GM18499 (cell line): ENCODE measurements around the gene IL3.

Experiments used
- ATAC-seq: cut with Tn5 transposase; IDR thresholded peaks from one replicate; pipeline ENCODE4 v1.9.1; 2021; ENCODE audit warnings: moderate number of reproducible peaks; ENCODE audit not compliant: insufficient read depth, unreplicated experiment

Gene IL3

DNA sequence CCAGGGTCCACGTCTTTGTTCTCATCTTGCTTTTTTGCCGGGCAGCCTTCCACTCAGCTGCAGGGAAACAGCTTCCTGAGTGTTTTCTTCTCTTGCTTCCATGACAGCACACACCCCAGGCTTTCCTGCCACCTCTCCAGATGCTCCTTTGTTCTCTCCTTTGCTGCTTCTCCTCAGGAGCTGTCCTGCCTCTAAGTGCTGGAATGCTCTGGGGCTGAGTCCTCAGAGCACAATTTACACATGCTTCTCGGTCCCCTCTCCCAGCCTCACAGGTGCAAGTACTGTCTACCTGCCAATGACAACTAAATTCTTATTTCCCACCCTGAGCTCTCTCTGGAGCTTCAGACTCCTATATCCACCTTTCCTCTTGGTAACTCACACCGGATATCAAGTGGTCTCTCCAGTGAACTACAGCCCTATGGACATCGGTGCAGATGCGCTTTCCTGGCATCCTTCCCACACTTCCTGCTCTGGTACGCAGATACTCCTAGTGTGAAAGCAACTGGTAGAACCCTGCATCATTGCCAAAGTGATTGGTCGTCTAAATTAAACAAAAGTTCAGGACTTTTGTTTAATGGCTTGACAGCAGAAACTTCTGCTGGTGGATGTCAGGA lies 35.6 kb upstream of the IL3 start:
- no peak for ATAC-seq

DNA sequence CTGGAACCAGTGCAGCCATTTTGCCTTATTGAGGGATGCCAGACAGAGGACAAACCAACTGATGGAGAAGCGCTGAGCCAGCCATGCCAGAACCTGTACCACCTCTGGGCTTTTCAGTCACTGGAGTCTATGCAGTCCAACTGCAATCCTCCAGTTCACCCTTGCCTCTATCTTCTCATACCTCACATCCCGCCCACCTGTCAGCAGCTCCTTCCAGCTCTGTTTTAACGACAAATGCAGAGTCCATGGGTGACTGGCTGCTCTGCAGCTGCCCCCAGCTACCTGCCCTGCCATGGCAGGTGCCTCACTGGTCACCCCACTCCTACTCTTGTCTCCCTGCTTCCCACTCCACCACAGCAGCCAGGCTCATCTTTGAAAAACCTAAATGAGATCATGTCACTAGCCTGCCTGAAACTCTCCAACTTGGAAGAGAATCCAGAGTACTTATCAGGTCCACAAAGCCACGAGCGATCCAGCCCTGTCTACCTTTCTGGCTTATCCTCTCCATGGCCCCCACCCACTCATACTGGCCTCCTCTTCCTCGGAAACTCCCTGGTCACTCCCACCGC lies 35.0 kb upstream of the IL3 start:
- no peak for ATAC-seq

DNA sequence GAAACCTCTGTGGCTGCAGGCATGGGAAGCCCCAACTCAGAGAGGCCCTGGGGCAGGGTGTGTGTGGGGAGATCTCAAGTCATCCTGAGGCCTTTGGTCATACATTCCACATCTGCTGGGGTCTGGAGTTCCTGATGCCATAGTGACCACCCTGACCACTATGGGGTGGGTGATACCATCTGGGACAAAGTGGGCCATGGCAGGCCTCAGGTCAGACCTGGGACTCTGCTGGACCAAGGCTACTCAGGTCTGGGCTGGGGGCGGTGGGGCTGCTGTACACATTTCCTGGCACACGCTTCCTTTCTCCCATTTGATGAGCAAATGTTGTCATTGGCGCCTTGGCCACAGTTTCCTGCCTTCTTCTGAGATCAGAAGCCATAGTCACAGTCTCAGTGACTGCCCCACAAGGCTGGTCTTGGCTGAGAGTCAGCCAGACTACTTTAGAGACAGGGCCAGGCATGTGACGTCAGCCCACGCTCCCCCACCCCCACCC lies 33.9 kb upstream of the IL3 start:
- ATAC-seq = no peak

DNA sequence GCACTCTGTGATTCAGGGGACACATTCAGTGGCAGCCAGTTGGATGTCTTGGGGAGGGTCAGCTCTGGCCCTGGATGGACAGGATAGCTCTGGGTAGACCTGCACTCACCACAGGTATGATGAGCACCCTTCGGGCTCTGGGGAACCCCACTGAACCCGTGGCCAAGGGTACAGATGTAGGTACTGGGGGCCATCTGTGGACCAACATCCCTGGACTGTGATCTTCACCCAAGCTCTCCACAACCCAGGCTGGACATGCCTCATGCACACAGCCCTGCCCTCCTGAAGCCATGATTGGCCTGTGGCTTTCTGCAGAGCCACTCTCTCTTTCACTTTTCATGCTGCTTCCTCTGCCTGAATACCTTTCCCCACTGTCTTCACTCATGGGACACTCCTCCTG lies 33.4 kb upstream of the IL3 start:
- no peak for ATAC-seq

DNA sequence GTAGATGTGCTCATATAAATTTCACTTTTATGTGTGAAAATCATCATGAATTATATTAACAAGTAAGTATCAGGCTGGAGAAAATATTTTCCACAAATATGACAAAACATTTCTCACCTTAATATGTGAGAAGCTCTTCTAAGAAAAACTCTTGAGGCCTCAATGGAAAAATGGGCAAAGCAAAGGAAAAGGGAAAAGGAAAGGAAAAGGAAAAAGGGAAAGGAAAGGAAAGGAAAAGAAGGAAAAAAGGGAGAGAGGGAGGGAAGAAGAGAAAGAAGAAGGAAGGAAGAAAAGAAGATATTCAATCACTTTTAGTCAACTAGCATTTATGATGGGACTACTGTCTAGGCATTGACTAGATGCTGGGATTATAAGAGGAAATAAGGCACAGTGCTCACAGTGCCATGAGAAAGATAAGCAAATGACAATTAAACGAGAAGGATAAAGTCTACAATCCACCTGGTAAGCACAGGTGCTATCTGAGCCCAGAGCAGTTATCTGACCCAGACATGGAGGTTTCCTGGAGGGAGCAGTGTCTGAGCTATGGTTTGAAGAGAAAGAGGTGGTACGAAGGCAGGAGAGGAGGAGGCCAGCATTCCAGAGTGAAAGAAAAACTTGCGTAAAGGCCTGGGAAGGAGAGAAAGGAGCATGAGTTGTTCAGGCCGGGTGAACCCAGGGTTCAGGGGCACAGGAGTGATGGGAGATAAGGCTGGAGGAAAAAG lies 30.7 kb upstream of the IL3 start:
- ATAC-seq = no peak

DNA sequence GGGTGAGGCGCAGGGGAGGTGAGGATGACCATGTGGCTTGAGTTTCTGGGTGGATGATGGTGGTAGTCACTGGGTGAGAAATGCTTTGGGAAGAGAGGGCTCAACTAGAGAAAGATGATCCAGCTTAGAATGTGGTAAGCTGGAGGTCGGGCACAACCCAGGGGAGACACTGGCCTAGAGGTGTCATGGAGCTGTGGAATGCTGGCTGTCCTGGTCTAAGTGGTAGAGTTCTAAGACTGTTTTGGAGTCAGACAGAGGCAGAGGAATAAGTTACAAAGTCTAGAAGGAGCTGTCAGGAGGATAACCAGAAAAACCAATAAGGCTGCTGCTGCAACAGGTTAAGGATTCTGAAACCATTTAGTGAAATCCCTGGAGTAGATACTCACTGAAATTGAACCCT lies 29.8 kb upstream of the IL3 start:
- ATAC-seq = no peak

DNA sequence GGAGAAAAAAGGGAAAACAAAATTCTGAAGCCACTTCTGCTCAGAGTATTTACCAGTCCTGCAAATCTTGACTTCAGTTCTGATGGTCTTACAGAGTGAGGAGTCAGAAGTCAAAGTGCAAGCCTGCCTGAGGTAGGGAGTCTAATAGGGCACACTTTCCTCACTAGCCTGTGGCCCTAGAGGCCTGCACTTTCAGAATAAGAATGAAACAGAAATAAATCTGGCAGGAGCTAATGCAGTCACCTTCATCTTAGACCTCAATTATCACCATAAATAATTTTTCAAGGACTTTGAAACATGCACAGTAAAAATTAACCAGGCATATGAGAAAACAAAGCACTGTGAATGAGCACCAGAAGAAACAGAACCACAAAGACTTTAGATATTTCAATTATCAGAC lies 28.3 kb upstream of the IL3 start:
- ATAC-seq = no peak

DNA sequence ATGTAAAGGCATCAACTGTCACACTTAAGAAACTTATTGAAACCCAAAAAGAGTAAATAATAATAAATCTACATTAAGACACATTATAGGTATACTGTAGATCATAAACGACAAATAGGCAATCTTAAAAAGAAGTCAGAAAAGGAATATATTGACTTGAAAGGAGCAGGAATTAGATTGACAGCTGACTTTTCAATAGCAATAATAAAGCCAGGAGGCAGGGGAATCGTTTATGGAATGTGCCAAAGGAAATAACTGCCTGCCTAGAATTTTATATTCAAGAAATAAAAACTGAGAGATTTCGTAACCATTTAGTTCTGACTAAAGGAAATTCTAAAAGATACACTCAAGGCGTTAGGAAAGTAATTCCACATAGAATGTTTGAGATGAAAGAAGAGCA lies 27.3 kb upstream of the IL3 start:
- no peak for ATAC-seq

DNA sequence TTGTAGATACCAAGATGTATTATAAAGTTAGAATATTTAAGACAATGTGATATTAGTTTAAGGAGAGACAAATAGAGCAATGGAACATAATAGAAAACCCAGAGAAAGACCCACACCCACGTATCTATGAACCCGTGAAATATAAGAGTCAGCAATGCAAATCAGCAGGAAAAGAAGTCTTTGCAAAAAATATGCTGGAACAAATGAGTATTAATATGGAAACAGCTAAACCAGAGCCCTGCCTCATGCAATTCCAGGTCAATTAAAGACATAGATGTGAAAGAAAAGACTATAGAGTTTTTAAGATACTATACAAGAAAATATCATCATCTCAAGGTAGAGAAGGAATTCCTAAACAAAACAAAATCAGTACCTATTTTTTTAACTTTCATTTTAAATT lies 23.1 kb upstream of the IL3 start:
- ATAC-seq = no peak

DNA sequence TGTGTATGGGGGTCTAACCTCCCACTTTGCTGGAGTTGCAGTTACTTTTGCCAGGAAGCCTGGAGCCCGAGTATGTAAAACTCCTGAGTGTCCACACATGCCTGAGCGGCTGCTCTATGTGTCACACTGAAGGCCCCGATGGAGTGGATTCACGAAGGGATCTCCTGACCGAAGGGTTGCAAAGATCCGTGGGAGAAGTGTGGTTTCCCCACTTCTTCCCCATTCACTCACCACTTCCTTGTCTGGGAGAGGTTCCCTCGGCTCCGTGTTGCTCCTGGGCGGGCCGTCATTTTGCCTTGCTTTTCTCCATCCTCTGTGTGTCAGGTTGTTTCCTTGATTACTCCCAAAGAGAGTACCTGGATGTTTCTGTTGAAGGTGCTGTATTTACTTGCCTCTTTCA lies 16.2 kb upstream of the IL3 start:
- no peak for ATAC-seq

DNA sequence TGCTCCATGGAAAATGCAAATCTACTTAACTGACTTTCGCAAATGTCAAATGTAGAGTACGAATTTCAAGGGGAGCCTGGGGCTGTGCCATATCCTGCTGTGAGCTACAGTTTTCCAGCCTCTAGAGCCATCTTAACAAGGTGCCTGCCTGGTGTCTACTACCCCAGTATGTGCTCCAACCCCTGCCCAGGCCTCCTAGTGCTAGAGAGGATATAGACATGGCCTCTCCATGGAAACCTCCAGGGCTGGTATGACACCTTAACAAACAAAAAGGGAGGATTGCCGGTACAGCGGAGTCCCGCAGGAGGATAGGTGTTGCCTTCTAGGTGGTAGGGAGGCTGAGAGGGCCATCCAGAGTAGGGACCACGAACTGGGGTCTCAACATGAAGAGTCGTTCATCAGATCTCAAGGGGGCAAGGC lies 13.6 kb upstream of the IL3 start:
- no peak for ATAC-seq

DNA sequence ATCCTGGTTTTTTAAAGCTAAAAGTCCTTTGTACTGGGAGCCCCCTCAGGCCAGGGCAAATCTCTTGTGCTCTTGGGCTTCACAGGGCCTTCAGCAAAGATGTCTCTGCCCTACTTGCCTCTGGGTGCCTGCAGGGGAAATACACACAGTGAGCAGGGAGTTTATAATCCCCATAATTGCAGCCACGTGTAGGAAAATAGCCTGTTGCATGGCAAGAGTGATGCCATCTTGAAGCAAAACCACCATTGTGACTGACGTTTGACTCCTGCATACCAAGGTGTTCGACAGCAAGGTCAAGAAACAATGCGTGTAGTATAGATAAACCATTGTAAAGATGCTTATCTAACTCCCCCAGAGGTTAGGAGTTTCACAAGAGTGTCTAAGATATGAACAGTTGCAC lies 11.4 kb upstream of the IL3 start:
- ATAC-seq = no peak

DNA sequence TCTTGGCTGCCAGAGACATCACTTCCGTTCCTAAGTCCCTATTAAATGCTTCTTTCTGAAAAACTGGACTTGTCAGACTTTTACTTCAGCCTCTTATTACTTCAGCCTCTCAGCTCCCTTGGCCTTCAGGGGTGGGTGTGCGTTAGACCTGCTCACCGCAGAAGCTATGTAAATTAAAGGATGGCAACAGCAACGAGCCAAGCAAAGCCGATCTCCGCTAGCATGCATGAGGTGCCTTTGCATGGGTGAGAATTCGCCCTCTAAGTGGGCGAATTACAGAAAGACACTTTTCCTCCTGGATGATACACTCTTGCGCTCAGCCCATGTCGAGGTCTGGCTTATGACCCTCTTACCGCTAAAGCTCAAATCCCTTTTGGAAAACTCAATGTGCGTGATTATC lies 10.9 kb upstream of the IL3 start:
- ATAC-seq = no peak

DNA sequence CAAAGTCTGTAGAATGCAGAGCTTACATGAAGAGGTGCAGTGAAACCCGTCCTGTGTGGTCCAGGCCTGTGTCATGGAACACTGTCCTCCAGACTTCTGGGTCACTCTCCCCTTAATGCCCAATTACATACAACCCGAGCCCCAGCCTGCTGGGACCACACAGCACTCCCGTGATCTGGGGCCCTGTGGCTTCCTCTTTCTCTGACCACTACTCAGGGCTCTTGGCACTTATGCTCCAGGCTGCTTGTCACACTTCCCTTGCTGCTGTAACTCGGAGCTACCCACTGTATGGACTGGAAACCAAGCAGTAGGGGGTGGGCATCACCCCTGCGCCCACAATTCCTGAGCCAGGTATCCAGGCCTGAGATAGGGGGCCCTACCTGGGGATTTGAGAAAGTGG lies 10.3 kb upstream of the IL3 start:
- ATAC-seq = no peak

DNA sequence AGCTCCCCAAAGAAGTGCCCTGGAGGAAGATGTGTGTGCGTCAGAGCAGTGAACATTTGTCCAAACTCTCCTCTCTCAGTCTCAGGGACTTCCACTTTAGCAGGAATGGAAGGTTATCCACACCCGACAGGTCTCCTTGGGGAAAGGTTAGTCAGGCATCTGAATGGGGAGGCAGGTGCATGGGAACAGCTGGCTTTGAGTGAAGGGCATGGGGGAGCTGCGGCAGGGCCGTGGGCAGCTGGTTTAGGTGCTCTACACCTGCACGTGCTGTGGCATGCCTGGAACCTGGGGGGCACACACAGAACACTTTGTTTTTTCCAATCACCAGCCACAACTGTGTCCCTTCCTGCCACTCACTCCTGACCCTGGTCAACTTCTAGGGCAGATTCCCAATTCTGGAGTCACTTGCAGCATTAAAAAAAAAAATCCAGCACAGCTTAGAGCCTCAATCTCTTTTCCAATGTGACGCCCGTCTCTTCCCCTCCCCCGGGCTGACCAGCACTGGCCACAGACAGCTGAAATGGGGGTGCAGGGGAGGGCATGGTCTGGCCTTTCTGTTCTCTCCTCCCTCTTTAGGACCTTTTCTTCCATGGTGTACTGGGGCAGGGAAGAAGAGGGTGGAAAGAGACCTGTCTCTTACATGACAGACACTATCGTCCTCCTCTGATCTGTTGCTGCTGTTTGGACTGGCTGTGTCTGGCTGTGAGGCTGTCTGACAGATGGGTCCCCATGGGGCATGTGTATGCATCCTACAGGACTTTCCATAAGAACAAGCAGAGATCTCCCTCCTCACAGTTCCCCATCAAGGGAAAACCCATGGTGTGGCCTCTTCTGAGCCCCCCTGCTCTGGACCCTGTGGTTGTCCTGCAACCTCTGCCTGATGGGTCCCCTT lies 9.5 kb upstream of the IL3 start:
- ATAC-seq = no peak

DNA sequence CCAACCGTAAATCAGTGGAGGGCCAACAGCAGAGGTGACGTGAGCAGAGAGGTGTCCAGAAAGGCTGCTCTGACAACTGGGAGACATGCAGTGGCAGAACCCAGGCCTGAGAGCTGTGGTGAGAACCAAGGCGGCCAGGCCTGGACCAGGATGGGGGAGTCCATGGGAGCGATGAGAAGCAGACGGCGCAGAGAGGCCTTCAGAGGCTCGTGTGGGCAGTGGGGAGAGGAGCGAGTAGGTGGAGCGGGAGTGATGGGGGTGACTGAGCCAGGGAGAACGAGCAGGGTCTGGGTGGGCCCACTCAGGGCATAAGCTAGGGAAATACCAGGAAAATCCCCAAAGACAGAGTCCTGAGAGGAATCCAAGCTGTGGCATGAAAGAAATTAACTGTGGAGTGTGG lies 7.9 kb upstream of the IL3 start:
- no peak for ATAC-seq

DNA sequence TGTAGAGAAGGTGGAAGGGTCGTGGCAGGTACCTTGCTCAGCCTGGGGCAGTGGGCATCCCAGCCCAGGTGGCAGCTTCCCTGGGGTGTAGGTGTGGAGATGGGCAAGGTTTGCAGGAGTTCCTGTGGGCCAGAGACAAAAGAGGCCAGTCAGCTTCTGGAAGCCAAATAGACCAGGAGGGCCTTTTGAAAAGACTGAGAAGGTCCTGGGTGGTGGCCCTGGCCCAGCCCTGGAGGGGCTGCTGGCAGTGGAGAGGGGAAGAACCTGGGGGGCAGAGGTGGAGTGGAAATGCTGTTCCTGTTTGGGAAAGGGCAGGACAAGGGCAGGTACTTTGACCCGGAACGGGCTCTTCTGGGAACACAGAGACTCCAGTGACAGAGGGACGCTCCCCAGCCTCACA lies 7.0 kb upstream of the IL3 start:
- ATAC-seq = no peak

DNA sequence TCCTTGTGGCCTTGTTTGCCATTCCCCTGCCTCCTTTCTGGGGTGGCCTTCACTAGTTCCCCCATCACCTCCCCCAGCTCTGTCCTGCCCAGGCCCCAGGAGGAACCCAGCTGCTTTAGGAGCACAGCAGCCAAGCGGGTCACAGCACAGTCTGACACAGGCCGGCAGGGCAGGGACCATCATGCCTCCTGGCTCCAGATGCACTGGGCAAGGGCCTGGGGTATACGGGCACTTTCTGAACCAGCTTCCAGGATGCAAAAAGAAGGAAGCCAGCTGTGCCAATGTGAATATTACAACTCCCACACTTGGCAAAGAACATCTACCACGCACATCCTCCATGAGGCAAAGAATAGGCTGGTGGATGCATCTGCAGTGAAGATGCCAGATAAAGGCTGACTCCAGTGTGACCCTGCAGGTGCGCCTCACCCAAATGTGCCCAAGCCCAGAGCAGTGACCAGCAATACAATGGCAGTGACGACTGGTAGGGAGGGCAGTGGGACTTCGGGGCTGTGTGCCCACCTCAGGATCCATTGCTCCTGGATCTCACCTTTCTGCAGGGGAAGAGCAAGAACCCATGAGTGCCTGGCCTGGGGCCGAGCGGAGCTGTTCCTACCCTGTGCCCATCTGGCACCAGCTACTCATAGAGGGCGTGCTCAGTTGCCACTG lies 6.3 kb upstream of the IL3 start:
- ATAC-seq = no peak

DNA sequence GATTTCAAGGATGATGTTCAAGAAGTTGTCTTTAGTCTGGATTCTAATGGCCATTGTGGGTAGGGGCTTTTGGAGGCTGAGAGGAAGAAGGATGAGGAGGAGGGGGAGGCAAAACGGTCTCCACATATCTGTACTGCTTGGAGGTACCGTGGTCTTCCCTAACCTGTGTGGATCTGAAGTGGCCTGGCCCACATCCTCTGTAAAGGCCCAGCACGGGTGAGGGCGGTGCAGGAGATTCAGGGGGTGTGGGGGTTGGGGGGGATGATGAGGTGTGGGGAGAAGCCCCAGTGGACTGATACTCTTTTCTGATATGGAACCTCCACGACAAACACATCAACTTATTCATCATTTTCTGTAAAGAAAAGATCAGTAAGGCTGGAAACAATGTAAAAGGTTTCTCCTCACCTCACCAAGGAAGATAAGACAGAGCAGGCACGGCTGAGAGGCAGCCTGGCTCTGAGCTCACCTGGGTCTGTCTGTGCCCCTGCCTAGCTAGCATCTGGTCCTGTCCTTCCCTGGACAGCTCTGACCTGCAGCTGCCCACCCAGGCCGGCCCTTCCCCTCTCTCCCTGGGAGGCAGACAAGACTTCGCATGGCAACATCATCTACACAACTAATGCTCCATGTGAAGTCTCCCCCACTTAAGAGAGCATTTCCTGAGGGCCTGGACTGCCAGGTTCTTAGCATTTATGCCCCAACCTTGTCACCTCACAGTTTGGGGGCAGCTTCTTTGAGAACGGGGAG lies 5.6 kb upstream of the IL3 start:
- ATAC-seq = no peak

DNA sequence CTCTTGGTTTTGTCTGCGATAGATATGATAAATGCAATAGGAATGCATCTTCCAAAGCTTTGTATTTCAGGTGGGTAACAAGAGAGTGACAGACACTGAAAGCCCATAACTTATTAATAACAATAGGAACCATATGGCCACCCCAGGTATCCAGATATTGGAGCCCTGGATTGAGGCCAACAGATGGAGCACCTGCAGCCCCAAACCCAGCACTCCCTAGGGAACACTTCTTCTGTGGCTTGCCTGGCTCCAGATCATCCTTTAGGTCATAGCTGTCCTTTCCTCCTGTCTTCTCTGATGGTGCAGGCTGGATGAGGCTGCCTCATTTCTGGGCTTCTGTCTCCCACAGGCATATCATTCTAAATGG lies 5.0 kb upstream of the IL3 start:
- no peak for ATAC-seq
